ENCODE data around the gene NTM. TPM values are rescaled to one million over a fixed set of nuclear protein-coding genes. Genes with fewer than 3 reads are reported as not detected.

NTM gene
- total RNA-seq, 1 experiment from 2014 or later, result 16.4 TPM

GRCh38 chr11:131518305-131518838 is 148.0 kb downstream of the NTM start:
- H3K27ac Mint-ChIP-seq, result no peak overlapping the region
- ATAC-seq (no peak), DNase-seq (ENCODE audit: low spot score) (no peak)
- H3K4me3 Mint-ChIP-seq, result no peak overlapping the region
- TF ChIP-seq SMAD4 (CRISPR knock-in tag; IDR thresholded peaks at IDR 0.05) (no peak), ZBTB21 (CRISPR knock-in tag; IDR thresholded peaks at IDR 0.05; ENCODE audit: borderline replicate concordance) (no peak), NR3C1 (CRISPR knock-in tag; conservative IDR thresholded peaks at IDR 0.05; ENCODE audit: low read depth) (no peak), ATF2 (CRISPR knock-in tag; IDR thresholded peaks at IDR 0.05; ENCODE audit: borderline replicate concordance, low read depth) (no peak), JAZF1 (CRISPR knock-in tag; IDR thresholded peaks at IDR 0.05) (no peak), FOXP1 (CRISPR knock-in tag; IDR thresholded peaks at IDR 0.05; ENCODE audit: borderline replicate concordance) (no peak), PREB (CRISPR knock-in tag; IDR thresholded peaks at IDR 0.05; ENCODE audit: borderline replicate concordance) (no peak), E2F4 (CRISPR knock-in tag; IDR thresholded peaks at IDR 0.05; ENCODE audit: borderline replicate concordance, low read depth) (no peak), ATF3 (CRISPR knock-in tag; conservative IDR thresholded peaks at IDR 0.05) (no peak), ATF6 (CRISPR knock-in tag; IDR thresholded peaks at IDR 0.05) (no peak), ZNF671 (CRISPR knock-in tag; IDR thresholded peaks at IDR 0.05) (no peak), NFATC4 (CRISPR knock-in tag; IDR thresholded peaks at IDR 0.05) (no peak), SMAD3 (CRISPR knock-in tag; IDR thresholded peaks at IDR 0.05; ENCODE audit: borderline replicate concordance) (no peak), GTF2I (CRISPR knock-in tag; conservative IDR thresholded peaks at IDR 0.05) (no peak), EMX1 (CRISPR knock-in tag; IDR thresholded peaks at IDR 0.05) (no peak), ERG (CRISPR knock-in tag; IDR thresholded peaks at IDR 0.05) (no peak), ZNF138 (CRISPR knock-in tag; conservative IDR thresholded peaks at IDR 0.05) (no peak), CBFB (CRISPR knock-in tag; IDR thresholded peaks at IDR 0.05; ENCODE audit: low read depth) (no peak), AR (CRISPR knock-in tag; IDR thresholded peaks at IDR 0.05) (no peak)
- no peaks in the 10 kb centered on the region for H3K36me3 Mint-ChIP-seq
- CTCF ChIA-PET, result interaction anchor here (1.0 kb wide), 1 partner anchor 454 kb away, joined by 3 read pairs; no protein-coding TSS in a partner anchor
- no peaks in the 10 kb centered on the region for H3K9me3 Mint-ChIP-seq
- POLR2A ChIA-PET, result no interaction called here
- peaks cover 7% of the 10 kb centered on the region; the same call in 1 of the 2 replicates for H3K4me1 Mint-ChIP-seq
- no peaks in the 10 kb centered on the region; the same call in 1 of the 2 replicates for H3K27me3 Mint-ChIP-seq (ENCODE audit: low read depth)
